H1 (cell line): ENCODE measurements around the gene FAM53C.

Source experiments
- BRCA1 ChIP-seq: IDR thresholded peaks from 2 replicates; pipeline ENCODE4 v1.6.1; 2012; ENCODE audit warnings: low read depth, low read length, improper control_type of control experiment
- CEBPB ChIP-seq: IDR thresholded peaks from 2 replicates; pipeline ENCODE4 v1.6.1; 2012; ENCODE audit warnings: low read depth, low read length
- CREB1 ChIP-seq: IDR thresholded peaks from 2 replicates; pipeline ENCODE4 v1.6.1; 2012; ENCODE audit warnings: inconsistent platforms
- EZH2 ChIP-seq: fragments of 200-600 bp; sonication (generic); IDR thresholded peaks from 2 replicates; pipeline ENCODE4 v1.7.1; 2012; ENCODE audit warnings: low read depth, mild to moderate bottlenecking, moderate library complexity, low read length, inconsistent platforms; ENCODE audit not compliant: severe bottlenecking
- HDAC2 ChIP-seq, 2 experiments: fragments of 300-600 bp in 1 of 2; sonication (generic) in 1 of 2; IDR thresholded peaks; 2 replicates each; pipeline ENCODE4 v1.6.1; 2011 to 2012; ENCODE audit warnings: low read depth in 2 of 2, low read length in 2 of 2, mild to moderate bottlenecking in 2 of 2, moderate library complexity in 2 of 2, borderline replicate concordance in 1 of 2, inconsistent platforms in 1 of 2
- HDAC6 ChIP-seq: IDR thresholded peaks from one replicate; pipeline ENCODE4 v1.7.1; 2012; ENCODE audit warnings: low read depth, mild to moderate bottlenecking, inconsistent platforms, low read length, moderate library complexity
- NRF1 ChIP-seq: IDR thresholded peaks from 2 replicates; pipeline ENCODE4 v1.6.1; 2011; ENCODE audit warnings: mild to moderate bottlenecking, low read depth, low read length, improper control_type of control experiment
- POLR2A ChIP-seq, 2 experiments: IDR thresholded peaks; 1 replicate in 1 of 2; 2 replicates in 1 of 2; pipeline ENCODE4 v1.6.1; 2011; ENCODE audit warnings: low read depth in 2 of 2, low read length in 2 of 2, mild to moderate bottlenecking in 2 of 2; ENCODE audit errors: control extremely low read depth in 1 of 2
- SP1 ChIP-seq: IDR thresholded peaks from 2 replicates; pipeline ENCODE4 v1.6.1; 2011; ENCODE audit warnings: low read depth, low read length
- YY1 ChIP-seq: IDR thresholded peaks from 2 replicates; pipeline ENCODE4 v1.6.1; 2011; ENCODE audit warnings: low read depth, mild to moderate bottlenecking, low read length
- TF ChIP-seq, protein P1 (sequence below), 3 experiments: IDR thresholded peaks; 1 replicate in 2 of 3; 2 replicates in 1 of 3; pipeline versions ENCODE4 v1.5.1 to v1.6.1; 2011; ENCODE audit warnings: low read length in 3 of 3, mild to moderate bottlenecking in 3 of 3, inconsistent platforms in 2 of 3, low read depth in 1 of 3, moderate library complexity in 1 of 3; ENCODE audit not compliant: insufficient read depth in 1 of 3; ENCODE audit errors: control extremely low read depth in 1 of 3
- TF ChIP-seq, protein P2 (sequence below): fragments of 300-600 bp; sonication (generic); IDR thresholded peaks from 2 replicates; pipeline ENCODE4 v1.7.1; 2012; ENCODE audit warnings: low read length, moderate library complexity, mild to moderate bottlenecking, inconsistent platforms; ENCODE audit not compliant: insufficient replicate concordance
- TF ChIP-seq, protein P3 (sequence below): IDR thresholded peaks from 2 replicates; pipeline ENCODE4 v1.6.1; 2012; ENCODE audit warnings: inconsistent platforms

DNA sequence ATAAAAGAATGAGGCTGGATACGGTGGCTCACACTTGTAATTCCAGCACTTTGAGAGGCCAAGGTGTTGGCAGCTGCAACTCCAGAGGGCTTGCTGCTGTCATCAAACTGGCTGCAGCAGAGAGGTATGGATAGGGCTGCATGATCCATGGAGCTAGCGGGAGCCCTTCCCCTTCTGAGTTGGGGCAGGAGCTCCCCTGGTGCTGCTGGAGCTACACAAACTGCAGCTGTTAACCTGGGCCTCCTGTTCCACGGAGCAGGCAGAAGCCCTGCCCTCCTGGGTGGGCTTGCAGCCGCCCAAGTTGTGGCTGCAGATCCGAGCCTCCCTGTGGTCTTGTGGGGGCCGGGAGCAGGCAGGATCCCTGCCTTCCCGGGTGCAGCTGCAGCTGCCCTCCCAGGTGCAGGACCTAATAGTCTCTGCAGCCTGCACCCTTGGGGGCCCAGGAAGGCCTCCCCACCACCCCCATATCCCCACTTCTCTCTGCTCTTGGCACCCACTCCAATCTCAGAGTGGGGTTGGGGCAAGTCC is 22.3 kb upstream of the FAM53C start:
- TF ChIP-seq NRF1 = no peak
- TF ChIP-seq BRCA1 = no peak
- TF ChIP-seq CREB1 = no peak
- TF ChIP-seq, protein P1, sequence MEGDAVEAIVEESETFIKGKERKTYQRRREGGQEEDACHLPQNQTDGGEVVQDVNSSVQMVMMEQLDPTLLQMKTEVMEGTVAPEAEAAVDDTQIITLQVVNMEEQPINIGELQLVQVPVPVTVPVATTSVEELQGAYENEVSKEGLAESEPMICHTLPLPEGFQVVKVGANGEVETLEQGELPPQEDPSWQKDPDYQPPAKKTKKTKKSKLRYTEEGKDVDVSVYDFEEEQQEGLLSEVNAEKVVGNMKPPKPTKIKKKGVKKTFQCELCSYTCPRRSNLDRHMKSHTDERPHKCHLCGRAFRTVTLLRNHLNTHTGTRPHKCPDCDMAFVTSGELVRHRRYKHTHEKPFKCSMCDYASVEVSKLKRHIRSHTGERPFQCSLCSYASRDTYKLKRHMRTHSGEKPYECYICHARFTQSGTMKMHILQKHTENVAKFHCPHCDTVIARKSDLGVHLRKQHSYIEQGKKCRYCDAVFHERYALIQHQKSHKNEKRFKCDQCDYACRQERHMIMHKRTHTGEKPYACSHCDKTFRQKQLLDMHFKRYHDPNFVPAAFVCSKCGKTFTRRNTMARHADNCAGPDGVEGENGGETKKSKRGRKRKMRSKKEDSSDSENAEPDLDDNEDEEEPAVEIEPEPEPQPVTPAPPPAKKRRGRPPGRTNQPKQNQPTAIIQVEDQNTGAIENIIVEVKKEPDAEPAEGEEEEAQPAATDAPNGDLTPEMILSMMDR (IDR thresholded peaks at IDR 0.05; ENCODE audit: control extremely low read depth in 1 of 3, insufficient read depth in 1 of 3, low read depth in 1 of 3, low read length in 3 of 3) = no peak
- TF ChIP-seq HDAC6 = no peak
- no peak for TF ChIP-seq HDAC2 (IDR thresholded peaks at IDR 0.05; ENCODE audit: borderline replicate concordance in 1 of 2, low read depth in 2 of 2, low read length in 2 of 2)
- TF ChIP-seq POLR2A (IDR thresholded peaks at IDR 0.05; ENCODE audit: control extremely low read depth in 1 of 2, low read depth in 2 of 2, low read length in 2 of 2) = no peak
- TF ChIP-seq, protein P2, sequence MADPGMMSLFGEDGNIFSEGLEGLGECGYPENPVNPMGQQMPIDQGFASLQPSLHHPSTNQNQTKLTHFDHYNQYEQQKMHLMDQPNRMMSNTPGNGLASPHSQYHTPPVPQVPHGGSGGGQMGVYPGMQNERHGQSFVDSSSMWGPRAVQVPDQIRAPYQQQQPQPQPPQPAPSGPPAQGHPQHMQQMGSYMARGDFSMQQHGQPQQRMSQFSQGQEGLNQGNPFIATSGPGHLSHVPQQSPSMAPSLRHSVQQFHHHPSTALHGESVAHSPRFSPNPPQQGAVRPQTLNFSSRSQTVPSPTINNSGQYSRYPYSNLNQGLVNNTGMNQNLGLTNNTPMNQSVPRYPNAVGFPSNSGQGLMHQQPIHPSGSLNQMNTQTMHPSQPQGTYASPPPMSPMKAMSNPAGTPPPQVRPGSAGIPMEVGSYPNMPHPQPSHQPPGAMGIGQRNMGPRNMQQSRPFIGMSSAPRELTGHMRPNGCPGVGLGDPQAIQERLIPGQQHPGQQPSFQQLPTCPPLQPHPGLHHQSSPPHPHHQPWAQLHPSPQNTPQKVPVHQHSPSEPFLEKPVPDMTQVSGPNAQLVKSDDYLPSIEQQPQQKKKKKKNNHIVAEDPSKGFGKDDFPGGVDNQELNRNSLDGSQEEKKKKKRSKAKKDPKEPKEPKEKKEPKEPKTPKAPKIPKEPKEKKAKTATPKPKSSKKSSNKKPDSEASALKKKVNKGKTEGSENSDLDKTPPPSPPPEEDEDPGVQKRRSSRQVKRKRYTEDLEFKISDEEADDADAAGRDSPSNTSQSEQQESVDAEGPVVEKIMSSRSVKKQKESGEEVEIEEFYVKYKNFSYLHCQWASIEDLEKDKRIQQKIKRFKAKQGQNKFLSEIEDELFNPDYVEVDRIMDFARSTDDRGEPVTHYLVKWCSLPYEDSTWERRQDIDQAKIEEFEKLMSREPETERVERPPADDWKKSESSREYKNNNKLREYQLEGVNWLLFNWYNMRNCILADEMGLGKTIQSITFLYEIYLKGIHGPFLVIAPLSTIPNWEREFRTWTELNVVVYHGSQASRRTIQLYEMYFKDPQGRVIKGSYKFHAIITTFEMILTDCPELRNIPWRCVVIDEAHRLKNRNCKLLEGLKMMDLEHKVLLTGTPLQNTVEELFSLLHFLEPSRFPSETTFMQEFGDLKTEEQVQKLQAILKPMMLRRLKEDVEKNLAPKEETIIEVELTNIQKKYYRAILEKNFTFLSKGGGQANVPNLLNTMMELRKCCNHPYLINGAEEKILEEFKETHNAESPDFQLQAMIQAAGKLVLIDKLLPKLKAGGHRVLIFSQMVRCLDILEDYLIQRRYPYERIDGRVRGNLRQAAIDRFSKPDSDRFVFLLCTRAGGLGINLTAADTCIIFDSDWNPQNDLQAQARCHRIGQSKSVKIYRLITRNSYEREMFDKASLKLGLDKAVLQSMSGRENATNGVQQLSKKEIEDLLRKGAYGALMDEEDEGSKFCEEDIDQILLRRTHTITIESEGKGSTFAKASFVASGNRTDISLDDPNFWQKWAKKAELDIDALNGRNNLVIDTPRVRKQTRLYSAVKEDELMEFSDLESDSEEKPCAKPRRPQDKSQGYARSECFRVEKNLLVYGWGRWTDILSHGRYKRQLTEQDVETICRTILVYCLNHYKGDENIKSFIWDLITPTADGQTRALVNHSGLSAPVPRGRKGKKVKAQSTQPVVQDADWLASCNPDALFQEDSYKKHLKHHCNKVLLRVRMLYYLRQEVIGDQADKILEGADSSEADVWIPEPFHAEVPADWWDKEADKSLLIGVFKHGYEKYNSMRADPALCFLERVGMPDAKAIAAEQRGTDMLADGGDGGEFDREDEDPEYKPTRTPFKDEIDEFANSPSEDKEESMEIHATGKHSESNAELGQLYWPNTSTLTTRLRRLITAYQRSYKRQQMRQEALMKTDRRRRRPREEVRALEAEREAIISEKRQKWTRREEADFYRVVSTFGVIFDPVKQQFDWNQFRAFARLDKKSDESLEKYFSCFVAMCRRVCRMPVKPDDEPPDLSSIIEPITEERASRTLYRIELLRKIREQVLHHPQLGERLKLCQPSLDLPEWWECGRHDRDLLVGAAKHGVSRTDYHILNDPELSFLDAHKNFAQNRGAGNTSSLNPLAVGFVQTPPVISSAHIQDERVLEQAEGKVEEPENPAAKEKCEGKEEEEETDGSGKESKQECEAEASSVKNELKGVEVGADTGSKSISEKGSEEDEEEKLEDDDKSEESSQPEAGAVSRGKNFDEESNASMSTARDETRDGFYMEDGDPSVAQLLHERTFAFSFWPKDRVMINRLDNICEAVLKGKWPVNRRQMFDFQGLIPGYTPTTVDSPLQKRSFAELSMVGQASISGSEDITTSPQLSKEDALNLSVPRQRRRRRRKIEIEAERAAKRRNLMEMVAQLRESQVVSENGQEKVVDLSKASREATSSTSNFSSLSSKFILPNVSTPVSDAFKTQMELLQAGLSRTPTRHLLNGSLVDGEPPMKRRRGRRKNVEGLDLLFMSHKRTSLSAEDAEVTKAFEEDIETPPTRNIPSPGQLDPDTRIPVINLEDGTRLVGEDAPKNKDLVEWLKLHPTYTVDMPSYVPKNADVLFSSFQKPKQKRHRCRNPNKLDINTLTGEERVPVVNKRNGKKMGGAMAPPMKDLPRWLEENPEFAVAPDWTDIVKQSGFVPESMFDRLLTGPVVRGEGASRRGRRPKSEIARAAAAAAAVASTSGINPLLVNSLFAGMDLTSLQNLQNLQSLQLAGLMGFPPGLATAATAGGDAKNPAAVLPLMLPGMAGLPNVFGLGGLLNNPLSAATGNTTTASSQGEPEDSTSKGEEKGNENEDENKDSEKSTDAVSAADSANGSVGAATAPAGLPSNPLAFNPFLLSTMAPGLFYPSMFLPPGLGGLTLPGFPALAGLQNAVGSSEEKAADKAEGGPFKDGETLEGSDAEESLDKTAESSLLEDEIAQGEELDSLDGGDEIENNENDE = no peak
- TF ChIP-seq CEBPB = no peak
- TF ChIP-seq, protein P3, sequence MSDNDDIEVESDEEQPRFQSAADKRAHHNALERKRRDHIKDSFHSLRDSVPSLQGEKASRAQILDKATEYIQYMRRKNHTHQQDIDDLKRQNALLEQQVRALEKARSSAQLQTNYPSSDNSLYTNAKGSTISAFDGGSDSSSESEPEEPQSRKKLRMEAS = no peak
- TF ChIP-seq EZH2 = no peak
- TF ChIP-seq YY1 = no peak
- TF ChIP-seq SP1 = no peak
